Suppressor macrophage (primary cell): Measurements from ENCODE around the gene ZNF536.

ENCODE experiments used
- DNase-seq, 4 experiments: peaks; one replicate each; pipeline ENCODE4 v3.0.0-alpha.2; 2020 to 2022

ZNF536 gene

GRCh38 chr19:30539981-30540380 is 167.8 kb downstream of the ZNF536 start:
- no peak for DNase-seq

DNA sequence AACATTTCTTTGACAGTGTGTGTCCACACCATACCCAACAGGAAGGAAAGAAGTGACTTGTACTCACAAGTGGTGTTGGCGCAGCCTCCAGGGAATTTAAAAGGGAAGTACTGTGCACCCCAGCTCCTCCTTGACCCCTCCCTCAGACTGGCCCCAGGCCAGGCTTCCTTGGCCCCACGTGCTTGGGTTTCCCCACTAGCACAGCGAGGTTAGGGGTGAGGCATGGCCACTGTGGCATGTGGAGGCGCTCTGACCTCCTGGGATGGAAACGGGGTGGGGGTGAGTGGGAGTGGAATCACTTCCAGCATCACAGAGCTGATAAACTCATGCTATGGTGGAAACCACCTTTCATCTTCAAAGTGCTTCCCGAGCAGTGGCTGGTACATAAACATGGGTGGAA is 168.6 kb downstream of the ZNF536 start:
- DNase-seq: peak; percentile 45 to 70 (median 56)

GRCh38 chr19:30541575-30541974 is 169.4 kb downstream of the ZNF536 start:
- no peak for DNase-seq

DNA sequence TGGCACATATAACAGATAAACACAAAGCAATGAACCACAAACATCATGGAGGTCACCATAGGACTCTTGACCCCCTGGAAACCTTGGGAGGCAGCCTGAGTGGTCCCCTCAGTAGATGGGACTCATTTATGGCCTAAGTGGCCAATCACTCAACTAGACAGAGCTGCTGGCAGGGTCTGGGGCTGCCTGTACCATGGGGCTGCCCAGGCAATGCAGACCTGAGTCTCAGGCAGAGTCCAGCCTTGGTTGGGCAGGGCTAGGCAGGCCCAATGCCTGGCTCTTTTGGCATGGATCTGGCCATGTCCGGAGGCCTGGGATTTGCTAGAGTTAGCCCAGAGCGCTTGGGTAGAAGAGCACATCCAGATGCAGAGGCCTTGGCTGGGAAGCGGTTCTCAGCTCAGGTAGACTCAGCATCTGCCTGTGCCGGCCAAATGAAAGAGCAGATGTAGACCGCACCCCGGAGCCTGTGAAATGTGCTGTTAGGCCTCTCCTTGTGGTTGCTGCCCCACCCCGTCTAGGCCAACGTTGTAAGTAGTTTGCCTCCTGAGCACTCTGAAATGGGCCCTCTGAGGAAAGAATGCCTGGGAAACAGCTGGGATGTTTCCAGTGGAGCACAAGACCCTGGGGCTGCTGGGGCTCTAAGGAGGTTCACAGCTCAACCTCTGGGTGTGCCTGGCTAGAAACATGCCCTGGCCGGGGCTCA is 171.2 kb downstream of the ZNF536 start:
- DNase-seq: no peak

DNA sequence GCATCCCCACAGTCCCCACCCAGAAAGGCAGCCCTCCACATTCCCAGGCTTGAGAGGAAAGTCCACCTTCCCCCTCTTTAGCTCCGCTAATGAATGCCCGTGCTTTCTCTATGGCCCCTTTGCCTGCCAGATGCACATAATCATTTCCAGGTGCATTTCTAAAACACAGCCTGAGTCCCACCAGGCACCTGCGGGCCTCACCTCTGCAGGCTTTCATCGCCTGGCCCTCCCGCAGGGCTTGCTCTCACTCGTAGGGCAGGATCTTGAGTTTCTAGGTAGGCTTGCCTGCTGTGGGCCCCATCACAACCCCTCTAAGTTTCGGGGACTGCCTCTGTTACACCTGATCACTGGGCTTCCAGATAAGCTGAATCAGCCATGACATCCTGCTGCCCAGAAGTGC is 173.6 kb downstream of the ZNF536 start:
- no peak for DNase-seq

GRCh38 chr19:30546332-30546731 is 174.1 kb downstream of the ZNF536 start:
- no peak for DNase-seq

DNA sequence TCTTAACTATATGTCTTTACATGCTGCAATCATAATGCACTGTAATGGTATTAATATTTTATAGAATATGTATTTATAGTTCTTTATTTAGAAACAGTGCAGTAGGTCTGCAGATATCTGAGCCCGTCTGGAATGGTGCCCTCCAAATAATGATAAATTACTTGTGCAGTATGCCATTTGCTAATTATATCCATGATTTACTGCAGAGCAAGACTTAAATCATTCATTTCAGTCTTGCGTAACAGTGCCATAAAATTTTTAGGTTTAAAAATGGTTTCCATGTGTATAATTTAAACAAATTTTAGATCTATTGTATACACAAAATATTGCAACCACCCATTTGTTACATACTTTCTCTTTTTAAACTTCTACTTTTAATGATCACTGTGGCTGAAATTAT is 175.1 kb downstream of the ZNF536 start:
- DNase-seq: no peak

DNA sequence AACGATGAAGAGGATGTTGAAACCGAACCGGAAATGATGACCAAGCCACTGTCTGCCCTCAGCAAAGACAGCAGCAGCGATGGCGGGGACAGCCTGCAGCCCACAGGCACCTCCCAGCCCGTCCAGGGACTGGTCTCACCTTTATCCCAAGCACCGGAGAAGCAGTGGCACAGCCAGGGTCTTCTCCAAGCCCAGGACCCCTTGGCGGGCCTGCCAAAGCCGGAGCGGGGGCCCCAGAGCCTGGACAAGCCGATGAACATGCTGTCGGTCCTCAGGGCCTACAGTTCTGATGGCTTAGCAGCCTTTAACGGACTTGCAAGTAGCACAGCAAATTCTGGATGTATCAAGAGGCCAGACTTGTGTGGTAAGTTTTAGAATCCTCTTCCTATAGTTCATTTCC is 177.0 kb downstream of the ZNF536 start:
- DNase-seq: no peak

DNA sequence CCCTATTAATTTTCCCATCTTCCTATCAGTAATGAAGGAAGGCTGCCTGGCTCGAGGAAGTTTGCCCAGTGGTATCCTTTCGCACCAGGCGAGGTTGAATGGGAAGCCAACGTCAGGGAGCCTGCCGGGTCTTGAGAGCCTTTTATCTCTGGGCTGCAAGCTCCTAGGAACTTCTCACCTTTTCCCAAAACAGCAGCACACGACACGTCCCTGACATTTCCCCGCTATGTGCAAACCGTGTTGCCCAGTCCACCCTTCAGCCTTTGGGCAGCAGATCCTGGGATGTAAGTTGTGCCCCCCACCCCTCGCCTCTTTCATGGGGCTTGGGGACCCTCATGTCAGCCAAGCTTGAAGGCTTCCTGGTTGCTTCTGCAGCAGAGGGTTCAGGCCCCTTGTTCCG is 179.1 kb downstream of the ZNF536 start:
- no peak for DNase-seq

DNA sequence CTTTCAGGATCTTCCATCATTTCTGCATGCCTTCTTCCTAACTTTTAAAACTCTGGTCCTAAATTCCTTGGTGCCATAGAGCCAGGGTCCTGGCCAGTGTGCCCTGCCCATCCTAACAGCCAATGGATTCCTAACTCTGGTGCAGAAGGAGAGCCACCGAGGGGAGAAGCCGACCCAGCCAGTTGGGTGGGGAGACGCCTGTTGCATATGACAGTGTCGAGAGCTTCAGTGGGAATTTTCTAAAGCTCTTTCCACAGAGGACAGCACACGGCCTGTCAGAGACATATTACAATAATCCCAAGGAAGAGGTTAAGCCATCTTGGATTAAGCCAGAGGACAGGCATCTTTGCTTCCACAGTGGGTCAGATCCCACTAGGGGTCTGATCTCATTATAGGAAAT is 180.4 kb downstream of the ZNF536 start:
- DNase-seq: no peak

DNA sequence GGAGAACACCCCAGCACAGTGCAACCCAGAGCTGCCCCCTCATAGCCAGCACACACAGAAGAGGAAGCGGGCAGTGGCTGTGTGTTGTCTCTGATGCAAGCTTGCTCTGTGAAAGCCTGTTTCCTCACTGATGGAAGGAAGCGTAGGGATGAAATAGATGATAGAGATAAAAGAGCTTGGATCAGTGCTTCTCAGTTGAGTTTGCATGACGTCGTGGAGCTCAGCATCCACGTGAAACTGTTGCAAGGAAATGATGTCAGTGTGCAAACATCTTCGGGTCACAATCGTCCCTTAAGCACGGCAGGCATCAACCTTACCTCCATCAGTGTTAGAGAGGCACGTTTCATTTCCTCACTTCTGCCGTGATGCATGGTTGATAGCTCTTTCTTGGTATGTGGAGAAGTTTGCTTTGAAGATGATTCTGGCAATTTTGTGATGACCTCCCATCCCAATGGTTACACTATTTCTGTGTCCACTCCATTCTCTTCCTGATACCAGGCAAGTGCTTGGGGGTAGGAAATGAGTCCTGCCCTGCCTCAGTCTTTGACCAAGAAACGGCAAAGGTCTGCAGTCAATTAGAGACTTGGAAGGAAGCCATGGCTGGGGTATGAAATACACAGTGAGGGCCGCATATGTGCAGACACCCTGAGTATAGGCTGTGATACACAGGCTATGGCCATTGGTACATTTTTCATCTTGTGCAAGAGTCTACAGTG is 183.0 kb downstream of the ZNF536 start:
- peak in 2 of 4 experiments; percentile 1 to 4 for DNase-seq

DNA sequence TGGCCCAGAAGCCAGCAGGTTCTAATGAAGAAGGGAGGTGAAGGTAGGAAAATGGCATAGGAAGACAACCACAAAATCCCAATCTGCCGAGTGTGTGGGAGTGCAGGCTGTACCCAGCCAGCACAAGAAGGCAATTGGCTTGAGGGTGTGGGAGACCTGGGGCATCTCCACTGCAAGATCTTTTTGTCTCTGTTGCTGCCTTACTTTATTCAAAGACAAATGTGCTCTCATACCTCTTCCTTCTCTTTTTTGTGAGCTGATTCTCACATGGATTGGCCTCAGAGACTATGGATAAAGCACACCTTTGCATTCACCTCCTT is 183.6 kb downstream of the ZNF536 start:
- DNase-seq: no peak

DNA sequence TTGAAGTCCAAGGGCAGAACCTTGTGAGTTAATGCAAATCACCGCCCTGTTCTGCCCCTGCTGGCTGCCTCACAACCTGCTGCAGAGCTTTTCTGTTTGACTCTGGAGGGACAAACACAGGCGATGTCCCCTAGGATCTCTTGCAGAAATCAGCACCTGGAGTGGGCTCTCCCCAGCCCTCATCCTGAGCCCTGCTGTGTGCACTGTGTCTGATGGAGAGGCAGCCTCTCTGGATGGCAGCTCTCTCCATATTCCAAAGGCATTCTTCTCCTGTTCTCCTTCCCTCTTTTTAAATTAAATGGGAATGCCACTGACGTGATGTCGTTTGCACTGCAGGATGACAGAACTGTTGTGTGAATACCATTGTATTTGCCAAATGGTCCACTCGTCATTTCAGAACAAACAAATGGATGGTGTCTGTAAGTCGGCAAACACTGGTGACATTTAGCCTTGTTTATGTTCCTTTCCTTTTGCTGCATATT is 184.1 kb downstream of the ZNF536 start:
- no peak for DNase-seq

DNA sequence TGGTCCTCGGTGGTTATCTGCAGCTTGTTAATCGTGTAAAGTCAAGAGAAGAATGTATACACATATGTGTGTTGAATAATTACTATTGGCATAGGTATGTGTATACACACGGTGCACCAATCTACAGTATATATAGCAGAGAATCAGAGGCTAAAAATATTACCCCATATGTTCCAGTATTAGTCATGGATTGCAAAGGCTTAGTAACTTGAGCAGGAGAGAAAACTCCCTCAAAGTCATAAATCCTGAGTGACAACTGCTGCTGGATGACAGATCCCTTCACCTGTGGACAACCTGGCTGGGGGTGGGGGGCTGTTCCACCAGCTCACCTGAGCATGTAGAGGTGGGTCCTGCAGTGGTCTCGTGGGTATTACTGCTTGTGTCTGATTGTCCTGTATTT is 185.0 kb downstream of the ZNF536 start:
- no peak for DNase-seq

- no peak for DNase-seq
Observed at GRCh38 chr19:30557927-30558557, 185.9 kb downstream of the ZNF536 start.

- DNase-seq: no peak
Observed at GRCh38 chr19:30558793-30559192, 186.6 kb downstream of the ZNF536 start.

- no peak for DNase-seq
Observed at GRCh38 chr19:30559446-30559845, 187.3 kb downstream of the ZNF536 start.

DNA sequence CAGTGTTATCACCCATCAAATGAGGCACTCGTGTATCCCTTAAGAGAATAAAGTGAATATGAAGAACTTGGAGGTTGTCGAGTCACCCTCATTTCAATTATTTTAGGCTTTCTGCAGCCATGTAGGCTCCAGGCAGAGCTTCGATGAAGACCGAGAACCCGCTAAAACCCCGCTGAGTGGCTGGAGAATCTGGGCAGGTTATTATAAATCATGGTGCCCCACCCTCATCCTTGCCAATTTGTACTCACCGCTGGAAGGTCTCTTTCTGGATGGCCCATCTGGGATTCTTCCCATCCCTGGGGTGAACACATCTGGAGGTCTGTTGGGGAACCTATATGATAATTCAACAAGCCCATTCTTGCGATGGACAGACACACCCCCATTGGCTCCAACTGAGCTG is 190.8 kb downstream of the ZNF536 start:
- DNase-seq: no peak

GRCh38 chr19:30563691-30564090 is 191.5 kb downstream of the ZNF536 start:
- DNase-seq: no peak

DNA sequence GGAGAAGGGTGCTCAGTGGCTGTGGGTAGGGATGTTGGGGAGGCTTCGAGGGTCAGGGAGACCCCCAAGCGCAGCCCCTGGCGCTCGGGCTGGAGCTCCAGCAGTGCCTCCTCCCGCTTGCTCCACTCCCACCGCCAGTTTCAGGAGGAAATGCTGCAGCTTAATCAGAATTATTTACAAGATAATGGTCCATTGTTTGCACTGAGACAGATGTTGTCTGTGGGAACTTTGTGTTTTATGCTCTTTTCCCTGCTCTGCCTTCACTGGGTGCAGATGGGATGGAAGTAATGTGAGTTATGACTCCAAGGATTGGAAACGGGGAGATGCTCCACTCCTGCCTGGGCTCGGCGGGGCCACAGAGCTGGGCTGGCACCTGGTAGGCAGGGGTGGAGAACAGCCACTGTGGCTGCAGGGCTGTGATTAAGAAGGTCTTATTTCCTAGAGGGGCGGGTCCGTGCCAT is 192.4 kb downstream of the ZNF536 start:
- no peak for DNase-seq

GRCh38 chr19:30565636-30566035 is 193.5 kb downstream of the ZNF536 start:
- DNase-seq: no peak

DNA sequence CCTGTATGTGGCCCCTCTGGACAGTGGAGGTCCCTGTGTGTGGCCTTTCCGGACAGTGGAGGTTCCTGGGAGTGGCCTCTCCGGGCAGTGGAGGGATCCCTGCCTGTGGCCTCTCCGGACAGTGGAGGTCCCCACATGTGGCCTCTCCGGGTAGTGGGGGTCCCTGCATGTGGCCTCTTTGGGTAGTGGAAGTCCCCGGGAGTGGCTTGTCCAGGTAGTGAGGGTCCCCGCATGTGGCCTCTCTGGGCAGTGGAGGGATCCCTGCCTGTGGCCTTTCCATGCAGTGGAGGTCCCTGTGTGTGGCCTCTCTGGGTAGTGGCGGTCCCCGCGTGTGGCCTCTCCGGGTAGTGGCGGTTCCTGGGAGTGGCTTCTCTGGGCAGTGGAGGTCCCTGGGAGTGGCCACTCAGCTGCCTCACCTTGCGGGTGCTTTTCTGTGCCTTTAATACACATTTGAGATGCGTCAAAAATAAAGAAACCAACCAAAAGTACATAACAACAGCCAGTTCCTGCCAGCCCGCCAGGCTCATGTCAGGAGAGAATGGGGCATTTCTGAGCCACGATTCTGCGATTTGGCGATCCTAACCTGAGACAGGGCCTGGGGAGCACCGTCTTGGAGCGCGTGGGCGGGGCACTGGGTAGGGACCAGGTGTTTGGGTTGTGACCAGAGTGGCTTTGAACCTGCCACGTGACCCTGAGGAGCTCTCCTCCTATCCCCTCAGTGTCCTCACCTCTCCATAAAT is 194.7 kb downstream of the ZNF536 start:
- DNase-seq: no peak
